Measurements from ENCODE around the gene KRT34.

KRT34 gene

GRCh38 chr17:41328207-41328606 lies 53.9 kb downstream of the KRT34 start:
- DNase-seq, result no peak
